ENCODE data around the gene MIS18A. TPM values are rescaled to one million over a fixed set of nuclear protein-coding genes. Genes with fewer than 3 reads are reported as not detected.
"Not testable (repeated sequence)": the region's sequence is repeated elsewhere in the genome, so short reads cannot be mapped to it uniquely, and the experiment has no call there.

MIS18A gene, protein sequence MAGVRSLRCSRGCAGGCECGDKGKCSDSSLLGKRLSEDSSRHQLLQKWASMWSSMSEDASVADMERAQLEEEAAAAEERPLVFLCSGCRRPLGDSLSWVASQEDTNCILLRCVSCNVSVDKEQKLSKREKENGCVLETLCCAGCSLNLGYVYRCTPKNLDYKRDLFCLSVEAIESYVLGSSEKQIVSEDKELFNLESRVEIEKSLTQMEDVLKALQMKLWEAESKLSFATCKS
- 9.1 TPM for polyA plus RNA-seq (ENCODE audit: insufficient read length)

- DNase-seq (ENCODE audit: low read depth): peak; percentile 77
These were observed at the start of gene MIS18A for GRCh38 chr21:32278518-32279376. Gene MIS18A, minus strand, starts transcription at chr21:32279049. Its CDS starts 35 bp downstream, at chr21:32279014.

- peak; percentile 67 for DNase-seq (ENCODE audit: low read depth)
These were observed 49.7 kb upstream of the MIS18A start for GRCh38 chr21:32328595-32328994.

GRCh38 chr21:32325706-32326105 is 46.9 kb upstream of the MIS18A start:
- DNase-seq (ENCODE audit: low read depth): no peak

DNA sequence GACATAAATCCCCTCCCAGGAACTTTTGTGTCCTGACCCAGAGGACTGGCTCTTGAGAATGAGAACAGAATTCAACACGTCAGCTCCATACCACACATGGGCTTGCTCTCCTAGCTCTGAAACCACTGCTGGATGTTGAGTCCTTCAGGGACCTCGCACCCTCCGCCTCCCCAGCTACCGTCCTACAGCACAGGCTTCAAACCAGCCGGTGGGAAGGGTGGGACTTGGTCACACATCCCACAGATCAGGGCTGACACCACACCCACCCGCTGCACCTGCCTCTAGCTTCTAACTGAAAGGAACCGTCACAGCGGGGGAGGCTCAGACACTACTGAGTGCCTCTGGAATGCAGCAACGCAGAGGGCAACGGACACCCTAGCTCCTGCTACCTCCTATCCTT is 43.8 kb upstream of the MIS18A start:
- no peak for DNase-seq (ENCODE audit: low read depth)

DNA sequence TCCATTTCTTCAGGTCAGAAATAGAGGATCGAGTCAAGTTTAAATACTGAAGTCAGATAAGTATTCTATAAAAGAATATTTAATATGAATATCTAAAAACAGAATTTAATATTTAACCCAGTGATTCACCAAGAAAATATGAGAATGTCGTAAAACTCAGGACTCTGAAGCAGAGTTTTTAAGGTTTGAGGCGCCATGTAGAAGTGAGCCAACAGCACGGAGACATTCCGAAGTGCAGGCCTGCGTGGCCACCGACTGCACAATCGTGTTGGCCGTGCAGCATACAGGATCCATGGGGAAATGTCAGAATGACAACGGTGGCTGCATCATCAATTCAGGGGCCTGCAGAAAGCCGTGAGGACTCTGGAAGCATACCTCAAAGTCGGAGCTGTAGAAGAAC is 43.3 kb upstream of the MIS18A start:
- no peak for DNase-seq (ENCODE audit: low read depth)

DNA sequence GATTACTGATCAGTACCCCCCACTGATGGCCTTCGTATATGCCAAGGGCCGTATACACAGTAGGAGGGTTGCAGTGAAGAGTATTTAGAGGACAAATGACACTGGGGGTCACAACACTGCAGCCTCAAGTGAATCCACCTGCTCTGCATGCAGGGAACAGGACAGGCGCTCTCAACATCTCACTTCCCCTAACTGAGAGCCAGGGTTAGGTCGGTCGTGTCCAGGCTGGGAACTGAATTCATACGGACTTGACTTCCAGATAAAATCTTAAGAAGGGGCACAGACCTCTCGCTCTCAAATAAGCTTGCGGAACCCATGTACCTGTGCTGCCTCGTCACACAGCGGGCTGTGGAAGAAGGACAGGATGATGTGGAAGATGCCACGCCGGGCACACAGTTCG is 42.6 kb upstream of the MIS18A start:
- DNase-seq (ENCODE audit: low read depth): no peak

GRCh38 chr21:32320726-32321125 is 41.9 kb upstream of the MIS18A start:
- no peak for DNase-seq (ENCODE audit: low read depth)

GRCh38 chr21:32320059-32320458 is 41.2 kb upstream of the MIS18A start:
- DNase-seq (ENCODE audit: low read depth): no peak

DNA sequence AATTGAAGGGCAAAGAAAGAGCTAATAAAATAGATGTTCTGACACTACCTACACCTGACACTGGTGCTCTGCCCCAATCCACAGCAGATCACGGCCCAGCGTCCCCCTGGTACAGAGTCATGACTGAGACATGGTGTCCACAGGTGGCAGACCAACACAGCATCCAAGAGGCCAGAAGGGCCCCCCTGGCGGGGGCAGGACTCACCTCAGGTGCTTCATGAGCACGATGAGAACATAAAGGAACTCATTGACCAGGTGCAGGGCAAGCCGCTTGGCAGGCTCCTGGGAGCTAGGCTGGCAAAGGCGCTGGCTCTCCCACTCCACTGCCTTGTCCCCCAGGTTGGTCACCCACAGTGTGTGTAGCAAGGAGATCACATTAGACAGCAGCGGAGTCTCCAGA is 40.2 kb upstream of the MIS18A start:
- no peak for DNase-seq (ENCODE audit: low read depth)

DNA sequence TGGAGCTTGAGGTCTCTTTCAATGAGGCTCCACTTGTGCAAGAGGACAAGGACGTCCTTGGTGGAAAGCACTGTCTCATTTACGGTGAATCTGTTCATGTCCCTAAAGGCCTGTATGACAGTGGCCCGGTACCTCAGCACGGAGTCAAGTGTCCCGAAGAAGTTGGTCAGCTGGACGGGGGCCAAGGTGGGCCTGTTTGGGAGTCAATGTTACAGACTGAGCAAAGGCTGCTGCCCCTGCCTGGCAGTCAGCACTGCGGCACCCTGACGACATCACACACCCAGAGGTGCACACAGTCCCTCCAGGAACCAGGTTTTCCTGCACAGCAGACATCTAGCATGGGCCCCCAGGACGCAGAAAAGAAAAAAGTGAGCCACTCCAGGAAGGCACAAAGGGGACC is 38.9 kb upstream of the MIS18A start:
- DNase-seq (ENCODE audit: low read depth): no peak

GRCh38 chr21:32316361-32317215 is 37.7 kb upstream of the MIS18A start:
- no peak for DNase-seq (ENCODE audit: low read depth)

- no peak for DNase-seq (ENCODE audit: low read depth)
These were observed 36.8 kb upstream of the MIS18A start for GRCh38 chr21:32315511-32316281.

DNA sequence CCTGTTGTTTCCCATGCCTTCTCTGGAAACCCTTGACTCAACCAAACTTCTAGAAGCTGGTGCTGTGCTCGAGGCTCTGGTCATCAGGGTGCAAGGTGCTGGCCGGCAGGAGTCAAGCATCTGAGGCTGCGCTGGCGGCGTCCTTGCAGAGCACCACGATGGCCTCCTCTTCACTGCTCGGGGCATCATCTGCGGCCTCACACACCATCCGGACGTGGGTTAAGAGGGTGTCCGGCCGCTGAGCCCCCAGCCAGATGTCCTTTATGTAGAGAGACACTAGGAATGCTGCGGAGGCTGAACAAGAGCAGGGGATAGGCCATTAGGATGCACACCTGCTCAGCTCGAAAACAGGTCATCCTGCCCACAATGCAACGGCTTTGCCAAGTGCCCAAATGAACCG is 36.0 kb upstream of the MIS18A start:
- DNase-seq (ENCODE audit: low read depth): no peak

- no peak for DNase-seq (ENCODE audit: low read depth)
These were observed 34.1 kb upstream of the MIS18A start for GRCh38 chr21:32312976-32313375.

DNA sequence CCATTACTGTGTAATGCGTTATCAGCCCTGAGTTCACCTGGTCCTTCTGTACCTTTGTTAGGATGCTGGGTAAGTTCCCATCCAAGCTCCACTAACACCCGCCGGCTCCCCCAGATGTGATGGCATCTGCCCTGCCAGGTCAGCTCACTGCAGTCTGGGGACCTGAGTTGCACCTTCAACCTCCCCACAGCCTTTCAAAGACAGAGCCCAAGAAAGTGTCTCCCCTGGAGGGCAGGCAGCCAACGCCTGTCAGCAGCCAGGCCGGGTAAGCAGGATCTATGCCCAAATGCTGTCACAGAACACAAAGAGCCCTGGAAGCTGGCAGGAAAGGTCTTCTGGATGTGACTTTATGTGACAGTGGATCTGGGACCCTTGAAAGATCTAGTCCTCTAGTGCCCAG is 33.5 kb upstream of the MIS18A start:
- no peak for DNase-seq (ENCODE audit: low read depth)

DNA sequence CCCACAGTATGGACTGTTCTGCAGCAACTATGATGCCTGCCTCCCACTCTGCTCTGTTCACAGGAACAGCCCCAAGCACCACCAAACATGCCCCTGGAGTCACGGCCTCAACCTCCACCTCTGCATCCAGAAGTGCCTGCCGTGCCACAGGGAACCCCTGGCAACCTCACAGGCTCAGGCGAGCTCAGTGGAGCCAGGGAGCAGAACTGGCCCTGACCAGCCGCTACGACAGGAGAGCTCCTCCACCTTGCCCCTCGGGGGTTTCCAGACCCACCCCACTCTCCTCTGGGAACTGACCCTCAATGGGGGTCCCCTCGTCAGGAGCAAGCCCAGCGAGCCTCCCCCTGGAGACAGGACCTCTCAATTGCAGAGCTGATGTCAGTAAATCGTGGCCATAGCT is 32.8 kb upstream of the MIS18A start:
- DNase-seq (ENCODE audit: low read depth): no peak

DNA sequence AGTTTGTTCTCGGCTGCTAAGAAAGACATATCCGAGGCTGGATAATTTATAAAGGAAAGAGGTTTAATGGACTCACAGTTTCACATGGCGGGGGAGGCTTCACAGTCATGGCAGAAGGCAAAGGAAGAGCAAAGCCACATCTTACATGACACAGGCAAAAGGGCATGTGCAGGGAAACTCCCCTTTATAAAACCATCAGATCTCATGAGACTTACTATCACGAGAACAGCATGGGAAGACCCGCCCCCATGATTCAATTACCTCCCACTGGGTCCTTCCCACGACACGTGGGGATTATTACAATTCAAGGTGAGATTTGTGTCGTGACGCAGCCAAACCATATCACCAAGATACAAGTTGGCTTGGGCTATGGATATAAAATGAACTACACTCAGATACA is 32.1 kb upstream of the MIS18A start:
- DNase-seq (ENCODE audit: low read depth): not testable (repeated sequence)

- DNase-seq (ENCODE audit: low read depth): no peak
These were observed 31.1 kb upstream of the MIS18A start for GRCh38 chr21:32309906-32310460.

DNA sequence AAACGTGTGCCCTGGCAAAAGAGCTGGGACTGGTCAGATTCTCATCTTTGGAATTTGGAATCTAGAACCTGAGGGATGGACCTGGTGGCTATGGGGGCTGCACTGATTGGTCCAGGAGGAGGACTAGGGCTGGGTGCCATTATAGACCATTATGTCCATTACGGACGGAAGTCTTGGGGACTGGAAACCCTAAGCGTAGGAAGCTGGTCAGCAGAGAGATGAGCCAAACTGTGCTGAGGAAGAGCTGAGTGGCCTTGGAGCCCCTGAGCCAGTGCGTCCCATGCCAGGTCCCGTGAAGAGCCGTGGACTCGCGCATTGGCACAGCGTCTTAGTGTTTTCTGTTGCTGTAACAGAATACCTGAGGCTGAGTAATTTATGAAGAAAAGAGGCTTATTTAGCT is 29.8 kb upstream of the MIS18A start:
- DNase-seq (ENCODE audit: low read depth): no peak

GRCh38 chr21:32307706-32308105 is 28.9 kb upstream of the MIS18A start:
- no peak for DNase-seq (ENCODE audit: low read depth)
